Osteoblast (primary cell): Measurements from ENCODE around the gene CD84. TPM values are rescaled to one million over a fixed set of nuclear protein-coding genes. Genes with fewer than 3 reads are reported as not detected.

ENCODE experiments used
- DNase-seq: peaks from one replicate; pipeline ENCODE4 v3.0.0; 2011; ENCODE audit warnings: low spot score, mixed read lengths; ENCODE audit not compliant: insufficient read length; ENCODE audit errors: missing footprints
- H2AFZ ChIP-seq: 2 replicates; pipeline ENCODE4 v1.6.0; 2011; ENCODE audit warnings: mild to moderate bottlenecking, low read length
- H3K27ac ChIP-seq: 2 replicates; pipeline ENCODE4 v1.5.1; 2011; ENCODE audit warnings: mild to moderate bottlenecking, low read depth, low read length, moderate library complexity
- H3K27me3 ChIP-seq: 2 replicates; pipeline ENCODE4 v1.6.0; 2012; ENCODE audit warnings: mild to moderate bottlenecking, control low read depth, inconsistent platforms, low read length, moderate library complexity; ENCODE audit not compliant: insufficient read depth
- H3K36me3 ChIP-seq: 2 replicates; pipeline ENCODE4 v1.5.1; 2011; ENCODE audit warnings: mild to moderate bottlenecking, low read length, control low read depth, moderate library complexity; ENCODE audit not compliant: insufficient read depth
- H3K4me1 ChIP-seq: 2 replicates; pipeline ENCODE4 v1.5.1; 2011; ENCODE audit warnings: mild to moderate bottlenecking, low read length, control low read depth, moderate library complexity; ENCODE audit not compliant: insufficient read depth
- H3K4me2 ChIP-seq: 2 replicates; pipeline ENCODE4 v1.6.0; 2011; ENCODE audit warnings: mild to moderate bottlenecking, low read length; ENCODE audit not compliant: insufficient read depth
- H3K4me3 ChIP-seq: fragments of 200-600 bp; sonication (generic); 3 replicates; pipeline ENCODE4 v1.5.1; 2012; ENCODE audit warnings: mild to moderate bottlenecking, low read length, inconsistent platforms; ENCODE audit not compliant: insufficient read depth
- H3K79me2 ChIP-seq: 2 replicates; pipeline ENCODE4 v1.6.0; 2012; ENCODE audit warnings: mild to moderate bottlenecking, low read length, control low read depth, inconsistent platforms; ENCODE audit not compliant: insufficient read depth
- H3K9me3 ChIP-seq: 2 replicates; pipeline ENCODE4 v1.5.1; 2011; ENCODE audit warnings: low read depth, low read length, control low read depth
- H4K20me1 ChIP-seq: 2 replicates; pipeline ENCODE4 v1.6.0; 2012; ENCODE audit warnings: mild to moderate bottlenecking, low read length, control low read depth; ENCODE audit not compliant: insufficient read depth
- total RNA-seq: library from RNA; depleted of rRNA; stranded (reverse); fragments of >200 nt; gene quantifications from 2 replicates; pipeline ENCODE4 v1.2.3, GENCODE V29; 2012
- TF ChIP-seq, protein P1 (sequence below): IDR thresholded peaks from 2 replicates; pipeline ENCODE4 v1.5.1; 2011; ENCODE audit warnings: mild to moderate bottlenecking, low read depth, low read length, moderate library complexity; ENCODE audit errors: extremely low read depth

The CD84 gene
- total RNA-seq, 1 donor = 0.36 TPM

GRCh38 chr1:160522622-160523345 is 56.5 kb downstream of the CD84 start, which contains the start of gene SLAMF6:
TSS of gene SLAMF6 (minus strand) at chr1:160523255. CDS start at chr1:160523192, 63 bp downstream.
- Histone ChIP-seq H3K27me3 (no peaks in the 10 kb centered on the region), H3K79me2 (no peaks in the 10 kb centered on the region), H3K36me3 (no peaks in the 10 kb centered on the region), H3K4me3 (no peak within 1 kb of the TSS), H3K9me3 (no peaks in the 10 kb centered on the region), H3K4me2 (no peak within 1 kb of the TSS), H3K4me1 (no peaks in the 10 kb centered on the region), H2AFZ (no peak within 1 kb of the TSS), H4K20me1 (no peaks in the 10 kb centered on the region), H3K27ac (no peak within 1 kb of the TSS)
- DNase-seq = no peak
- TF ChIP-seq, protein P1, sequence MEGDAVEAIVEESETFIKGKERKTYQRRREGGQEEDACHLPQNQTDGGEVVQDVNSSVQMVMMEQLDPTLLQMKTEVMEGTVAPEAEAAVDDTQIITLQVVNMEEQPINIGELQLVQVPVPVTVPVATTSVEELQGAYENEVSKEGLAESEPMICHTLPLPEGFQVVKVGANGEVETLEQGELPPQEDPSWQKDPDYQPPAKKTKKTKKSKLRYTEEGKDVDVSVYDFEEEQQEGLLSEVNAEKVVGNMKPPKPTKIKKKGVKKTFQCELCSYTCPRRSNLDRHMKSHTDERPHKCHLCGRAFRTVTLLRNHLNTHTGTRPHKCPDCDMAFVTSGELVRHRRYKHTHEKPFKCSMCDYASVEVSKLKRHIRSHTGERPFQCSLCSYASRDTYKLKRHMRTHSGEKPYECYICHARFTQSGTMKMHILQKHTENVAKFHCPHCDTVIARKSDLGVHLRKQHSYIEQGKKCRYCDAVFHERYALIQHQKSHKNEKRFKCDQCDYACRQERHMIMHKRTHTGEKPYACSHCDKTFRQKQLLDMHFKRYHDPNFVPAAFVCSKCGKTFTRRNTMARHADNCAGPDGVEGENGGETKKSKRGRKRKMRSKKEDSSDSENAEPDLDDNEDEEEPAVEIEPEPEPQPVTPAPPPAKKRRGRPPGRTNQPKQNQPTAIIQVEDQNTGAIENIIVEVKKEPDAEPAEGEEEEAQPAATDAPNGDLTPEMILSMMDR = no peak

- TF ChIP-seq, protein P1 = no peak
These were observed 57.2 kb downstream of the CD84 start for GRCh38 chr1:160522136-160522535.

GRCh38 chr1:160521554-160521953 is 57.7 kb downstream of the CD84 start:
- no peaks in the 10 kb centered on the region for H3K27me3 ChIP-seq

More at GRCh38 chr1:160522136-160522535, 57.2 kb downstream of the CD84 start:
- no peak overlapping the region for H3K4me3 ChIP-seq
- DNase-seq = no peak
- H3K36me3 ChIP-seq = no peaks in the 10 kb centered on the region
- H2AFZ ChIP-seq = no peak overlapping the region
- H3K27me3 ChIP-seq = no peaks in the 10 kb centered on the region
- H3K79me2 ChIP-seq = no peaks in the 10 kb centered on the region
- H4K20me1 ChIP-seq = no peaks in the 10 kb centered on the region
- H3K27ac ChIP-seq = no peak overlapping the region
- H3K4me2 ChIP-seq = no peak overlapping the region
- no peaks in the 10 kb centered on the region for H3K9me3 ChIP-seq
- no peaks in the 10 kb centered on the region for H3K4me1 ChIP-seq

GRCh38 chr1:160520999-160521398 is 58.3 kb downstream of the CD84 start:
- Histone ChIP-seq H3K36me3 (no peaks in the 10 kb centered on the region), H3K9me3 (no peaks in the 10 kb centered on the region), H3K4me1 (no peaks in the 10 kb centered on the region), H3K4me2 (no peak overlapping the region), H3K4me3 (no peak overlapping the region), H3K27me3 (no peaks in the 10 kb centered on the region), H3K27ac (no peak overlapping the region), H3K79me2 (no peaks in the 10 kb centered on the region), H2AFZ (no peak overlapping the region), H4K20me1 (no peaks in the 10 kb centered on the region)
- TF ChIP-seq, protein P1 = no peak
- no peak for DNase-seq

More at GRCh38 chr1:160521554-160521953, 57.7 kb downstream of the CD84 start:
- Histone ChIP-seq H3K4me2 (no peak overlapping the region), H3K9me3 (no peaks in the 10 kb centered on the region), H3K36me3 (no peaks in the 10 kb centered on the region), H3K4me3 (no peak overlapping the region), H3K4me1 (no peaks in the 10 kb centered on the region), H3K79me2 (no peaks in the 10 kb centered on the region), H2AFZ (no peak overlapping the region), H4K20me1 (no peaks in the 10 kb centered on the region), H3K27ac (no peak overlapping the region)
- TF ChIP-seq, protein P1 = no peak
- DNase-seq = no peak
